Fibroblast of the conjunctiva (primary cell): ENCODE measurements around the gene ATP6AP1.
"Not testable (repeated sequence)": the region's sequence is repeated elsewhere in the genome, so short reads cannot be mapped to it uniquely, and the experiment has no call there.

ENCODE experiments used
- DNase-seq: peaks from one replicate; pipeline ENCODE4 v3.0.0-alpha.2; 2010; ENCODE audit warnings: low read depth

ATP6AP1 gene

GRCh38 chrX:154428176-154429171 is at the start of gene ATP6AP1:
ATP6AP1 (plus strand) TSS chrX:154428677; CDS start chrX:154428693, 16 bp downstream.
- peak; percentile 86 for DNase-seq

DNA sequence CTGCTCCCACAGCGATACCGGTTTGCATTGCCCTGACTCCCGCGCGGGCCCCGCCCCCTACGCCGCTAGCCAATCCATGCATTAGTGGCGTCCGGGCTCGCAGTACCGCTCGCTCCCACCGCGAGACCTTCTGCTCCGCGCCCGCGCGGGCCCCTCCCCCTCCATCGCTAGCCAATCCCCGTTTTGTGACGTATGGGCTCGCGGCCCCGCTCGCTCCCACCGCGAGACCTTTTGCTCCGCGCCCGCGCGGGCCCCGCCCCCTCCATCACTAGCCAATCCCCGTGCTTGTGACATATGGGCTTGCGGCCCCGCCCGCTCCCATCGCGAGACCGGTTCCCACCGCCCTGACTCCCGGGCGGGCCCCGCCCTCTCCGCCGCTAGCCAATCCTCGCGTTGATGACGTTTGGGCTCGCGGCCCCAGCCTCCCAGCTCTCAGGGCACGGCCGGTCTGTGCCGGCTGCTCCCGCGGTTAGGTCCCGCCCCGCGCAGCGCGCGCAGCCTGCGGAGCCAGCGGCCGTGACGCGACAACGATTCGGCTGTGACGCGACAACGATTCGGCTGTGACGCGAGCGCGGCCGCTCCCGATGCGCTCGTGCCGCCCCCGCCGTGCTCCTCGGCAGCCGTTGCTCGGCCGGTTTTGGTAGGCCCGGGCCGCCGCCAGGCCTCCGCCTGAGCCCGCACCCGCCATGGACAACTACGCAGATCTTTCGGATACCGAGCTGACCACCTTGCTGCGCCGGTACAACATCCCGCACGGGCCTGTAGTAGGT is 49.5 kb upstream of the ATP6AP1 start, which contains the start of gene EMD:
TSS of gene EMD (plus strand) at position 497 of the 770 bp plus-strand sequence. CDS start at position 687, 190 bp downstream.
- DNase-seq = peak; percentile 96

DNA sequence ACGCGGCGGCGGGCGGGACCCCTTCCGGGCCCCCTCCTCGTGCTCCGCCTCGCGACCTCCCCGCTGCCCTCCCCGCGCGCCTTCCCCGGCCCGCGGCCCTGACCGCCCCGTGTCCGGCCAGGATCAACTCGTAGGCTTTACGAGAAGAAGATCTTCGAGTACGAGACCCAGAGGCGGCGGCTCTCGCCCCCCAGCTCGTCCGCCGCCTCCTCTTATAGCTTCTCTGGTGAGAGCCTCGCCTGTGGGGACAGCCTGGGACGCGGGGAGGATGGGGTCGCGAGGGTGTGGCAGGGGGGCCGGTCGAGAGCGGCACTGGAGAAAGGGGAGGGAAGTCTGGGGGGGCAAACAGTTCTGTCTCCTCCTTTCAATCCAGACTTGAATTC is 48.9 kb upstream of the ATP6AP1 start:
- no peak for DNase-seq

GRCh38 chrX:154380153-154380552 is 48.3 kb upstream of the ATP6AP1 start:
- no peak for DNase-seq

GRCh38 chrX:154380787-154381186 is 47.7 kb upstream of the ATP6AP1 start:
- no peak for DNase-seq

GRCh38 chrX:154381271-154381670 is 47.2 kb upstream of the ATP6AP1 start:
- DNase-seq = no peak

- no peak for DNase-seq
Measured at GRCh38 chrX:154382483-154383069, 45.9 kb upstream of the ATP6AP1 start.

DNA sequence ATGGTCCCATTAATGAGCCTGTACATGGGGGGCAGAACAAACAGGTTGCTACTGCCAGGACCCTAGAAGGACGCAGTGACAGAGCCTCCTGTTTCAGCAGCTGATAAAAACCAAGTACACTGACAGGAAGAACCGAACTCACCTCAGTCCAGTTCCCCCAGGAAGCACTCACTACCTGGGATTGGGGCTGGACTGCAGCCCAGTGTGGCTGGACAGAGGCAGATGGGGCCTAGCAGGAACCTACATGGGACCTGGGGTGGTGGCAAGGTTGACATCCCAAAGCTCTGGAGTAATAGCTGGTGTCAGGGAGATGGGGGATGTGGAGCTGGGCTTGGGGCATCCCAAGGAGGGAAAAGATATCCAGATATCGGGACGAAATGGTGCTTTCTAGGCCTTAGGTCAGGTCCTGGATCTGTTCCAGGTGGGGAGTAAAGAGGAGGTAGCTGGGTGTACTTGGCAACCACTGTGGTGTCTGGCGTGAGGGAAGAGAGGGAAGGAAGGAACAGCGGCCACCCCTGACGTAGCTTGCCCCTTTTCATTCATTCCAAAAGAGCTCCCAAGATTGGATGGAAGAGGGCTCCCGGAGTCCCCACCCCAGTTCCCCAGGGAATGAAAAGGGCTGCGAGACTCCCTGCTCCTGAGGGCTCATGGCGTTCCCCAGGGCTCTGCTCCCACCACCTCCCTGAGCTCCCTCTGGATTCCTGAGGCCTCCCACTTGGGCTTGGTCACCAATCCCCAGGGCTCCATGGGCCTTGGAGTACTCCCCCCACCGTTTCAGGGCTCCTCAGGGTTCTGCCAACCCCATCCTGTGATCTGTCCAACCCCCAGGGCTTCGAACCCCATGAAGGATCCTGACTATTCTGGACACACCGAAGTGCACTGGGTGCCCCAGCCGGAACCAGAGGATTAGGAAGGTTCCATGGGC is 44.9 kb upstream of the ATP6AP1 start:
- no peak for DNase-seq

DNA sequence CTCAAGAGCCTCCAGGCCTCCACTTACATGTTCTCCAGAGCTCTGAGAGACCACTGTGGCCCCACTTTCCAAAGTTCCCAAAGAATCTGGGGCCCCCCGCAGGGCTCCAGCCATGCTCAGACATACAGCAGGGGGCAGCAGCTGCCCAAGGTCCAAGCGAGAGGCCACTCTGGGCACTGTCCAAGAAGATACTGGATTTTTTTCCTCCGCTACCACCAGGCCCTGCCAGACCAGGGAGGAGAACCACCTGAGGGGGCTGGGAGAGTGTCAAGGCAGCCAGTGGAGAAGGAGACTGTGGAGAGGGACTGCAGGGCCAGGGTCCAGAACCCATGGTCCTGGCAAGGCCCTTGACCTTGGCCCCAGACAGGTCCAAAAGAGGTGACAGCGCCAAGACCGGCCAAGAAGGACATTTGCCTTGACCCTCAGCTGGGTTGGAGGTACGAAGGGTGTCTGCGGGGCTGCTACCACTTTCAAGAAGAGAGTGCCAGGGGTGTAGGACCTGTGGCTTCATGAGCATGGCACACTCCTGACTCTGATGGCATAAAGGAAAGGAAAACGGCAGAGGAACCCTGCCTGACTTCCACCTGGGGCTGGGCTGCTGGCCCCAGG is 44.1 kb upstream of the ATP6AP1 start:
- DNase-seq = no peak

DNA sequence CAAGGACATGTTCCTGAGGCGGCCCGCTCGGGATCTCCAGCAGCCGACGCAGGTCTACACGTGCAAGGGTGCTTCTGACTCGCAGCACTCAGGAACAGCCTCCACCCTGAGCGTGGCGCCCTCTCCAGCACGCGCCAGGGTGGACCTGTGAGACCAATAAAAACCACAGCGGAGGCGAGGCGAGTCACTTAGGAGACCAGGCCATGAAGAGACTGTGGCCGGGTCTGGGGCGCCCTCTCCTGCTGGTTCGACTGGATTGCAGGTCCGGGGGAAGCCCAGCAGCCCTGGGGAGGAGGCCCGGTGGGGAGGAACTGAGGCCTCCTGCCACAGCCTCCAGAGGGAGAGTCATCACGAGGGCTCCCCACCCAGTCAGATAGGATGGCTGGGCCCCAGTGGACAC is 40.4 kb upstream of the ATP6AP1 start:
- DNase-seq = not testable (repeated sequence)

GRCh38 chrX:154388649-154389048 is 39.8 kb upstream of the ATP6AP1 start:
- DNase-seq = not testable (repeated sequence)

GRCh38 chrX:154389812-154390747 is 38.4 kb upstream of the ATP6AP1 start:
- not testable (repeated sequence) for DNase-seq

DNA sequence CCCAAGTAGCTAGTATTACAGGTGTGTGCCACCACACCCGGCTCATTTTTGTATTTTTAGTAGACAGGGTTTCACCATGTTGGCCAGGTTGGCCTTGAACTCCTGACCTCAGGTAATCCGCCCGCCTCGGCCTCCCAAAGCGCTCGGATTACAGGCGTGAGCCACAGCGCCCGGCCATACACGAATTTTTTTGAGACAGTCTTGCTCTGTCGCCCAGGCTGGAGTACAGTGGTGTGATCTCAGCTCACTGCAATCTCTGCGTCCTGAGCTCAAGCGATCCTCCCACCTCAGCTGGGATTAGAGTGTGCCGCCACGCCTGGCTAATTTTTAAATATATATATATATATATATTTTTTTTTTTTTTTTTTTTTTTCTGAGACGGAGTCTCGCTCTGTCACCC is 32.1 kb upstream of the ATP6AP1 start:
- DNase-seq = not testable (repeated sequence)

DNA sequence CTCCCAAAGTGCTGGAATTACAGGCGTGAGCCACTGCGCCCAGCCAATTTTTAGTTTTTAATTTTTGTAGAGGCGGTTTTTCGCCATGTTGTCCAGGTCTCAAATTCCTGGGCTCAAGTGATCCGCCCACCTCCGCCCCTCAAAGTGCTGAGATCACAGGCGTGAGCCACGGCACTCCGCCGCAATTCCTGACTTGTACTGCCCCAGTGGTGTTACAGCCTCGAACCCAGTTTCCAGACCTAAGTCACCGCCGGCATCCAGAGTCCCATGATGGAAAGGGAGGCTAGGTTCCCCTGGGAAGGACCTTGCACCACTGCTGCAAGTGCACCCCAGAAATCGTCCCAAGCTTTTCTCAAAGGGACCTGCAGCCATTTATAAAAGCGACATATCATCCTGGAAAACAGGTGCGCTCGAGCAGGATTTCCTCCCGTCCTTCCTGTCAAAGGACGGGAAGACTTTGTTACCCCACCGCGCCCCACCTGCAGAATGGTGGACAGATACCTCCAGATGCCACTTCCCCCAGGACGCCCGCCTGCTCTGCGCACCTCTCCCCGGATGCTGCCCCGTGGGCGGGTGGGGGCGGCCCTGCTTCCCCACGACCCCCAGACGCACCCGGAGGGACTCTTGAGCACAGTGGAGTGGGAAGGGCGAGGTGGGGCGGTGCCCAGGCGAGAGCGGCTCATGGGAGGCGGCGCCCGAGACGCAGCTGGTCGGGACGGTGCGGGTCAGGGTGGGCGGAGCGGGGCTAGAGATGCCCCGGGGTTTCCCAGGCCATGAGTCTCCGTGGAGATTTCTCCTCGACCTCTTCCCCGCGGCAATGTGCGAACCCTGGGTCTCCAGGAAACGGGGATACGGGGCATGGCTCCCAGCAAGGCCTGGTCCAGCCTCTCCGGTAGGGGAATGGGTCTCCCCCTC is 31.2 kb upstream of the ATP6AP1 start:
- DNase-seq = no peak

- peak; percentile 96 for DNase-seq
Measured at GRCh38 chrX:154397888-154398667, 30.4 kb upstream of the ATP6AP1 start, which contains the start of gene RPL10. RPL10 (plus strand) TSS chrX:154398377; CDS start chrX:154398520, 143 bp downstream.

GRCh38 chrX:154398668-154399526 is 29.6 kb upstream of the ATP6AP1 start:
- peak; percentile 65 for DNase-seq
